Natural killer cell (primary cell): ENCODE data around the gene MTOR. TPM values are rescaled to one million over a fixed set of nuclear protein-coding genes. Genes with fewer than 3 reads are reported as not detected.

Experiments
- ATAC-seq, 3 donors: fragments of 150-1000 bp in 2 of 3; fragments of 200-7000 bp in 1 of 3; cut with Tn5 transposase; 1 replicate in 1 of 3; 2 replicates in 2 of 3; pipeline ENCODE4 v1.10.0; 2021; ENCODE audit warnings: mild to moderate bottlenecking in 2 of 3, moderate library complexity in 2 of 3
- DNase-seq, 2 donors: peaks; one replicate each; pipeline versions ENCODE4 v3.0.0 to v3.0.0-alpha.2; 2013 to 2021; ENCODE audit warnings: mixed read lengths in 1 of 2
- H3K27ac ChIP-seq: one replicate; pipeline ENCODE4 v1.5.1; 2013; ENCODE audit warnings: mild to moderate bottlenecking, low read length
- H3K27me3 ChIP-seq: one replicate; pipeline ENCODE4 v1.6.1; 2013; ENCODE audit warnings: low read length; ENCODE audit not compliant: control insufficient read depth, insufficient read depth
- H3K36me3 ChIP-seq: one replicate; pipeline ENCODE4 v1.6.1; 2013; ENCODE audit warnings: low read length; ENCODE audit not compliant: control insufficient read depth, insufficient read depth
- H3K4me1 ChIP-seq: one replicate; pipeline ENCODE4 v1.6.1; 2013; ENCODE audit warnings: low read length; ENCODE audit not compliant: control insufficient read depth, insufficient read depth
- H3K4me3 ChIP-seq: one replicate; pipeline ENCODE4 v1.5.1; 2013; ENCODE audit warnings: low read length
- H3K9me3 ChIP-seq: one replicate; pipeline ENCODE4 v1.6.1; 2013; ENCODE audit warnings: low read length; ENCODE audit not compliant: control insufficient read depth, insufficient read depth
- H3K27ac Mint-ChIP-seq, 2 donors: one replicate each; pipeline ENCODE4 v1.8.0; 2022; ENCODE audit warnings: mild to moderate bottlenecking in 2 of 2, mixed read lengths in 2 of 2, moderate library complexity in 1 of 2
- H3K27me3 Mint-ChIP-seq, 2 donors: one replicate each; pipeline ENCODE4 v1.8.0; 2022; ENCODE audit warnings: low read depth in 2 of 2, mixed read lengths in 2 of 2
- H3K36me3 Mint-ChIP-seq: one replicate; pipeline ENCODE4 v1.8.0; 2022; ENCODE audit warnings: mixed read lengths
- H3K4me1 Mint-ChIP-seq, 2 donors: one replicate each; pipeline ENCODE4 v1.8.0; 2022; ENCODE audit warnings: mixed read lengths in 2 of 2
- H3K4me3 Mint-ChIP-seq: one replicate; pipeline ENCODE4 v1.8.0; 2022; ENCODE audit warnings: mild to moderate bottlenecking, moderate library complexity, mixed read lengths
- H3K9me3 Mint-ChIP-seq, 2 donors: one replicate each; pipeline ENCODE4 v1.8.0; 2022; ENCODE audit warnings: mixed read lengths in 2 of 2
- CTCF ChIP-seq: fragments of 200-600 bp; IDR thresholded peaks from one replicate; pipeline ENCODE4 v1.8.0; 2022; ENCODE audit warnings: antibody characterized with exemption
- WGBS: methylation state at CpG from one replicate; pipeline ENCODE4 v1.1.7; 2013; ENCODE audit warnings: missing lambda C conversion rate; ENCODE audit not compliant: insufficient coverage; 5-methylcytosine and 5-hydroxymethylcytosine counted together
- intact Hi-C: fragments of 100-400 bp; cut with micrococcal nuclease; formaldehyde crosslinking; loops from one replicate; pipeline ENCODE4 v1.14.2; 2022
- total RNA-seq, 4 donors: library from RNA; stranded (reverse); fragments of 120-200 nt in 1 of 4; gene quantifications; one replicate each; pipeline versions ENCODE4 v1.2.3 to v1.2.4, GENCODE V29; 2013 to 2022

The MTOR gene
- total RNA-seq, 3 donors from 2014 or later (not counting 1 experiment from before 2014, with no cell fraction given), result 42.7 to 54.6 (median 43.7) TPM

- Mint-ChIP-seq H3K4me1 (peaks cover 30 to 41% of the 10 kb centered on the region in 2 donors), H3K4me3 (peak within 1 kb of the TSS; percentile 92), H3K9me3 (no peaks in the 10 kb centered on the region), H3K36me3 (no peaks in the 10 kb centered on the region), H3K27ac (peak within 1 kb of the TSS; percentile 86 to 90), H3K27me3 (no peaks in the 10 kb centered on the region)
- peaks cover 10% of the 10 kb centered on the region for H3K36me3 ChIP-seq
- H3K4me1 ChIP-seq, result peaks cover 47% of the 10 kb centered on the region
- DNase-seq (peak; percentile 92 to 95), ATAC-seq (peak; percentile 93 to 98 (median 93))
- intact Hi-C loops, result loop anchor here (1.0 to 2.0 kb wide), 2 partner anchors 23 to 39 kb away; partner anchors contain the start of gene EXOSC10
- H3K27ac ChIP-seq, result peak within 1 kb of the TSS; percentile 28
- WGBS, result under 1% methylated on average over 81 of the region's 83 CpGs
- no peaks in the 10 kb centered on the region for H3K27me3 ChIP-seq
- no peaks in the 10 kb centered on the region for H3K9me3 ChIP-seq
- TF ChIP-seq CTCF, result peak; percentile 36
- peak within 1 kb of the TSS; percentile 75 for H3K4me3 ChIP-seq
Observed at GRCh38 chr1:11059968-11060830, 202.2 kb downstream of the MTOR start, which contains the start of gene SRM. Gene SRM (minus strand): TSS chr1:11060018. CDS start chr1:11059943, 75 bp downstream.

GRCh38 chr1:11059155-11059967, 203.0 kb downstream of the MTOR start:
- H3K27ac Mint-ChIP-seq, result peak overlapping the region; percentile 34 to 90
- peaks cover 30 to 41% of the 10 kb centered on the region in 2 donors for H3K4me1 Mint-ChIP-seq
- peak overlapping the region; percentile 91 for H3K4me3 Mint-ChIP-seq
- Histone ChIP-seq H3K4me3 (peak overlapping the region; percentile 34), H3K27me3 (no peaks in the 10 kb centered on the region), H3K4me1 (peaks cover 47% of the 10 kb centered on the region), H3K9me3 (no peaks in the 10 kb centered on the region), H3K27ac (no peak overlapping the region), H3K36me3 (peaks cover 6% of the 10 kb centered on the region)
- no peaks in the 10 kb centered on the region for H3K27me3 Mint-ChIP-seq
- H3K36me3 Mint-ChIP-seq, result no peaks in the 10 kb centered on the region
- DNase-seq (peak in 1 of 2 donors; percentile 30), ATAC-seq (peak in 1 of 3 donors; percentile 2)
- TF ChIP-seq CTCF, result no peak
- no peaks in the 10 kb centered on the region for H3K9me3 Mint-ChIP-seq
- intact Hi-C loops, result no loop called here
- WGBS, result 4% methylated on average over 71 of the region's 72 CpGs

GRCh38 chr1:11058595-11059154, 203.7 kb downstream of the MTOR start:
- Mint-ChIP-seq H3K4me1 (peaks cover 30 to 41% of the 10 kb centered on the region in 2 donors), H3K9me3 (no peaks in the 10 kb centered on the region), H3K27ac (peak overlapping the region; percentile 34 to 90), H3K4me3 (peak overlapping the region; percentile 91), H3K27me3 (no peaks in the 10 kb centered on the region), H3K36me3 (no peaks in the 10 kb centered on the region)
- no peaks in the 10 kb centered on the region for H3K27me3 ChIP-seq
- WGBS, result 74% methylated on average over 28 of the region's 28 CpGs
- intact Hi-C loops, result no loop called here
- peaks cover 4% of the 10 kb centered on the region for H3K36me3 ChIP-seq
- H3K4me3 ChIP-seq, result peak overlapping the region; percentile 34
- DNase-seq, result no peak
- peaks cover 44% of the 10 kb centered on the region for H3K4me1 ChIP-seq
- no peak for TF ChIP-seq CTCF
- no peaks in the 10 kb centered on the region for H3K9me3 ChIP-seq
- H3K27ac ChIP-seq, result no peak overlapping the region
- no peak for ATAC-seq
